GM23248 (cell line): ENCODE results near the gene CTTNBP2.

Source experiments
- EZH2 ChIP-seq: fragments of 200-600 bp; sonication (generic); IDR thresholded peaks from 2 replicates; pipeline ENCODE4 v1.6.1; 2018; ENCODE audit warnings: antibody characterized with exemption, mild to moderate bottlenecking; ENCODE audit not compliant: insufficient read depth, poor library complexity, severe bottlenecking
- EZH2phosphoT487 ChIP-seq: fragments of 200-600 bp; sonication (generic); IDR thresholded peaks from 2 replicates; pipeline ENCODE4 v1.6.1; 2018; ENCODE audit warnings: antibody characterized with exemption, moderate library complexity, mild to moderate bottlenecking, low read depth; ENCODE audit not compliant: insufficient read depth

- TF ChIP-seq EZH2, result no peak
- no peak for TF ChIP-seq EZH2phosphoT487
Measured at GRCh38 chr7:117800406-117800805, 72.8 kb downstream of the CTTNBP2 start.
